ENCODE results near the gene TMEM196. TPM values are rescaled to one million over a fixed set of nuclear protein-coding genes. Genes with fewer than 3 reads are reported as not detected.

TMEM196 gene
- total and polyA plus RNA-seq, 4 donors: 2.4 to 18.8 (median 15.6) TPM

Small RNA genes within 50 kb of the gene (small RNA-seq; reads per million reads assigned to genes)
- gene MIR3146 (ENCODE audit: low replicate concordance): not detected

Other genes with a start within 250 kb of the TMEM196 start
- gene POLR1F, start 64.6 kb downstream of the TMEM196 start, total RNA-seq: 10 to 100 TPM; 15.3 to 21.4 TPM
- gene POLR1F, start 64.6 kb downstream of the TMEM196 start, polyA plus RNA-seq (ENCODE audit: insufficient read length in 2 of 2): 10 to 100 TPM in 1 of 2 donors, 1 to 10 TPM in 1; 9.4 to 11.0 TPM

Measured in spinal cord (tissue), 4 donors.